ENCODE measurements around the gene TLDC2.
A peak's percentile ranks its signal among the peaks of the same experiment; 100 is the strongest.

DNA sequence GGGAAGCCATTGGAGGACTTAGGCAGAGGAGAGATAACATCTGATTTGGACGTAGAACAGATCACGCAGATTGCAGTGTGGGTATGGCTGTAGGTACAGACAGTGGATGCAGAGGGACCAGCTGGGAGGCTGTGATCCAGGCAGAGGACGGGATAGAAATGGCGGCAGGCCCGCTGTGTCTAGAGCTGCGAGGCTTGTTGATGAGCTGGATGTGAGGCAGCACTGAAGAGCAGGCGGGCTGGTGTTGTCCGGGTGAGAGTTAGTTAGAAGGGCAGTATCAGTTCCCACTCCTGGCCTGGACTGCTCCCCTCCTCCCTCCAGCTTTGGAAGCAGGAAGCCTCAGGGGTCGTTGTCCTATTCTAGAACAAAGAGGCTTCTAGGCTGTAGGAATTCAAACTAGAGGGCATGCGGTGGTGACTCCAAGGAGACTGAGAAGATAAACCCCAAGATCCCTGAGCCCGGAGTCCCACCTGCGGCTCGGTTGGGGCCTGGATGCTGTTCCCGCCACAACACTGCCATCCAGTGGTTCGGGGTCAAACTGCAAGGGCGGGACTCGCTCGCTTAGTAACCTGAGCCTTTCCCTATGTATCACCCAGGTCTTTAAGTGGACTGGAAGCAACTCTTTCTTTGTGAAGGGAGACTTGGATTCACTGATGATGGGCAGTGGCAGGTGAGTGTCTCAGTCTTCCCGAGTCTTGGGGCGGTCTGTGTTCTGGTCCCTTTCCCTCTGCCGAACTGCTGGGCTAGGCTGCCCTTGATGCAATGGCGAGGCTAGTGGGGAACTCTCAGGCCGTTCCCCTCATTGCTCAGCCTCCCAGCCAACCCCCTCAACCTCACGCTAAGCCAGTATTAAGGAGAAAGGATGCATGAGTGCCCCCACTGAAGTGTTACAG lies 11.2 kb downstream of the TLDC2 start:
- TF ChIP-seq, protein P1, sequence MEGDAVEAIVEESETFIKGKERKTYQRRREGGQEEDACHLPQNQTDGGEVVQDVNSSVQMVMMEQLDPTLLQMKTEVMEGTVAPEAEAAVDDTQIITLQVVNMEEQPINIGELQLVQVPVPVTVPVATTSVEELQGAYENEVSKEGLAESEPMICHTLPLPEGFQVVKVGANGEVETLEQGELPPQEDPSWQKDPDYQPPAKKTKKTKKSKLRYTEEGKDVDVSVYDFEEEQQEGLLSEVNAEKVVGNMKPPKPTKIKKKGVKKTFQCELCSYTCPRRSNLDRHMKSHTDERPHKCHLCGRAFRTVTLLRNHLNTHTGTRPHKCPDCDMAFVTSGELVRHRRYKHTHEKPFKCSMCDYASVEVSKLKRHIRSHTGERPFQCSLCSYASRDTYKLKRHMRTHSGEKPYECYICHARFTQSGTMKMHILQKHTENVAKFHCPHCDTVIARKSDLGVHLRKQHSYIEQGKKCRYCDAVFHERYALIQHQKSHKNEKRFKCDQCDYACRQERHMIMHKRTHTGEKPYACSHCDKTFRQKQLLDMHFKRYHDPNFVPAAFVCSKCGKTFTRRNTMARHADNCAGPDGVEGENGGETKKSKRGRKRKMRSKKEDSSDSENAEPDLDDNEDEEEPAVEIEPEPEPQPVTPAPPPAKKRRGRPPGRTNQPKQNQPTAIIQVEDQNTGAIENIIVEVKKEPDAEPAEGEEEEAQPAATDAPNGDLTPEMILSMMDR (IDR thresholded peaks at IDR 0.05; ENCODE audit: insufficient read depth, low read length) = peak; percentile 99
- TF ChIP-seq POLR2AphosphoS5 (IDR thresholded peaks at IDR 0.05; ENCODE audit: low read depth) = no peak
